H1 (cell line): ENCODE data around the gene GALNT1. TPM values are rescaled to one million over a fixed set of nuclear protein-coding genes. Genes with fewer than 3 reads are reported as not detected.

ENCODE experiments used
- CTCF ChIA-PET: fragments of 300-600 bp; sonication (Branson Sonifier 250); formaldehyde crosslinking; loops from one replicate; lab custom pipeline; 2021; ENCODE audit not compliant: partially characterized antibody; lab: Charles Lee
- POLR2A ChIA-PET: fragments of 300-600 bp; sonication (Branson Sonifier 250); formaldehyde crosslinking; loops from one replicate; lab custom pipeline; 2021; ENCODE audit warnings: inconsistent platforms; ENCODE audit not compliant: partially characterized antibody; lab: Charles Lee
- DNase-seq, 2 experiments: peaks; one replicate each; pipeline versions ENCODE4 v3.0.0 to v3.0.0-alpha.2; 2010 to 2022; ENCODE audit warnings: low spot score in 2 of 2, low read depth in 1 of 2, mixed read lengths in 1 of 2
- FAIRE-seq: peaks from 2 replicates; lab custom pipeline; 2011; peaks lifted over from hg19 to GRCh38; lab: Jason Lieb, UNC
- H2AFZ ChIP-seq: 2 replicates; pipeline ENCODE4 v1.8.1; 2012; ENCODE audit warnings: low read length, inconsistent platforms
- H2AK5ac ChIP-seq: 2 replicates; pipeline ENCODE4 v1.6.1; 2013; ENCODE audit warnings: low read depth, low read length
- H2BK120ac ChIP-seq: replicated peaks from 2 replicates; pipeline ENCODE3; 2013; ENCODE audit warnings: low read depth, low read length, inconsistent platforms
- H2BK12ac ChIP-seq: 2 replicates; pipeline ENCODE4 v1.6.1; 2013; ENCODE audit warnings: low read depth, low read length
- H2BK15ac ChIP-seq: 2 replicates; pipeline ENCODE4 v1.6.1; 2013; ENCODE audit warnings: low read length
- H2BK20ac ChIP-seq: 2 replicates; pipeline ENCODE4 v1.6.1; 2013; ENCODE audit warnings: low read length
- H2BK5ac ChIP-seq: 2 replicates; pipeline ENCODE4 v1.6.1; 2013; ENCODE audit warnings: low read depth, low read length
- H3K14ac ChIP-seq: 2 replicates; pipeline ENCODE4 v1.6.1; 2013; ENCODE audit warnings: inconsistent platforms; ENCODE audit not compliant: insufficient read length
- H3K18ac ChIP-seq: 2 replicates; pipeline ENCODE4 v1.6.1; 2013; ENCODE audit warnings: low read length; ENCODE audit errors: extremely low read depth
- H3K23ac ChIP-seq: 2 replicates; pipeline ENCODE4 v1.6.1; 2013; ENCODE audit warnings: inconsistent platforms; ENCODE audit not compliant: insufficient read length
- H3K23me2 ChIP-seq: 2 replicates; pipeline ENCODE4 v1.6.1; 2013; ENCODE audit warnings: low read depth, low read length
- H3K27ac ChIP-seq: 2 replicates; pipeline ENCODE4 v1.6.1; 2011; ENCODE audit warnings: low read depth, low read length, inconsistent platforms
- H3K27me3 ChIP-seq, 4 experiments: replicated peaks in 1 of 4; 1 replicate in 1 of 4; 2 replicates in 3 of 4; pipeline versions ENCODE4 v1.6.1 to v1.8.1; 2011 to 2013; ENCODE audit warnings: low read length in 3 of 4, mild to moderate bottlenecking in 3 of 4, inconsistent platforms in 2 of 4, mixed read lengths in 2 of 4, moderate library complexity in 1 of 4; ENCODE audit not compliant: control insufficient read depth in 3 of 4, insufficient read depth in 3 of 4; ENCODE audit errors: extremely low read depth in 1 of 4
- H3K36me3 ChIP-seq, 4 experiments: 2 replicates each; pipeline versions ENCODE4 v1.6.1 to v1.8.1; 2011 to 2013; ENCODE audit warnings: mild to moderate bottlenecking in 4 of 4, low read length in 3 of 4, moderate library complexity in 2 of 4, control low read depth in 1 of 4, inconsistent platforms in 1 of 4; ENCODE audit not compliant: insufficient read depth in 4 of 4, control insufficient read depth in 2 of 4
- H3K4ac ChIP-seq: replicated peaks from 2 replicates; pipeline ENCODE3; 2013; ENCODE audit warnings: low read length, low read depth, mixed read lengths, inconsistent platforms; ENCODE audit not compliant: insufficient read length
- H3K4me1 ChIP-seq, 4 experiments: replicated peaks in 1 of 4; 1 replicate in 1 of 4; 2 replicates in 3 of 4; pipeline versions ENCODE4 v1.6.1 to v1.8.1; 2011 to 2013; ENCODE audit warnings: low read length in 3 of 4, inconsistent platforms in 2 of 4, mixed read lengths in 1 of 4; ENCODE audit not compliant: insufficient read depth in 4 of 4, control insufficient read depth in 3 of 4
- H3K4me2 ChIP-seq, 2 experiments: 2 replicates each; pipeline versions ENCODE4 v1.6.1 to v1.8.1; 2011 to 2013; ENCODE audit warnings: low read depth in 2 of 2, low read length in 2 of 2, control low read depth in 1 of 2, inconsistent platforms in 1 of 2, mild to moderate bottlenecking in 1 of 2; ENCODE audit not compliant: insufficient read depth in 1 of 2
- H3K4me3 ChIP-seq, 4 experiments: fragments of 200-600, 300-600 bp in 1 of 4; sonication (generic), shearing (Covaris generic), sonication (Bioruptor Twin) in 1 of 4; 2 replicates each; pipeline versions ENCODE4 v1.5.1 to v1.8.1; 2011 to 2016; ENCODE audit warnings: low read length in 4 of 4, low read depth in 3 of 4, control low read depth in 2 of 4, inconsistent platforms in 2 of 4, mild to moderate bottlenecking in 2 of 4, mixed read lengths in 1 of 4, moderate library complexity in 1 of 4; ENCODE audit not compliant: insufficient read depth in 2 of 4; ENCODE audit errors: extremely low read depth in 1 of 4
- H3K56ac ChIP-seq: replicated peaks from 2 replicates; pipeline ENCODE3; 2013; ENCODE audit warnings: low read depth, mild to moderate bottlenecking, mixed read lengths, low read length, inconsistent platforms; ENCODE audit not compliant: insufficient read length
- H3K79me1 ChIP-seq: 2 replicates; pipeline ENCODE4 v1.6.1; 2013; ENCODE audit warnings: low read depth, low read length, control low read depth
- H3K79me2 ChIP-seq, 2 experiments: 2 replicates each; pipeline versions ENCODE4 v1.6.1 to v1.8.1; 2012 to 2013; ENCODE audit warnings: low read length in 2 of 2, mild to moderate bottlenecking in 2 of 2, inconsistent platforms in 1 of 2; ENCODE audit not compliant: insufficient read depth in 2 of 2, control insufficient read depth in 1 of 2
- H3K9ac ChIP-seq, 4 experiments: replicated peaks in 1 of 4; 1 replicate in 1 of 4; 2 replicates in 3 of 4; pipeline versions ENCODE4 v1.6.1 to v1.8.1; 2011 to 2013; ENCODE audit warnings: low read depth in 3 of 4, low read length in 3 of 4, control low read depth in 2 of 4, mild to moderate bottlenecking in 2 of 4, moderate library complexity in 2 of 4, inconsistent platforms in 1 of 4; ENCODE audit errors: extremely low read depth in 1 of 4
- H3K9me3 ChIP-seq, 2 experiments: 2 replicates each; pipeline versions ENCODE4 v1.6.1 to v1.8.1; 2012 to 2013; ENCODE audit warnings: mild to moderate bottlenecking in 2 of 2, moderate library complexity in 2 of 2, control low read depth in 1 of 2, inconsistent platforms in 1 of 2, low read depth in 1 of 2, low read length in 1 of 2, mixed read lengths in 1 of 2; ENCODE audit not compliant: insufficient read depth in 2 of 2
- H4K20me1 ChIP-seq, 2 experiments: replicated peaks in 1 of 2; 2 replicates each; pipeline versions ENCODE3 to v1.8.1; 2011 to 2013; ENCODE audit warnings: inconsistent platforms in 2 of 2, low read length in 2 of 2, mild to moderate bottlenecking in 1 of 2; ENCODE audit not compliant: insufficient read depth in 2 of 2, control insufficient read depth in 1 of 2
- H4K5ac ChIP-seq: 2 replicates; pipeline ENCODE4 v1.6.1; 2013; ENCODE audit warnings: low read length, low read depth, mixed read lengths, inconsistent platforms; ENCODE audit not compliant: insufficient read length
- H4K8ac ChIP-seq: 2 replicates; pipeline ENCODE4 v1.8.0; 2013; ENCODE audit warnings: mild to moderate bottlenecking, moderate library complexity, low read length, inconsistent platforms; ENCODE audit not compliant: insufficient read depth; ENCODE audit errors: extremely low read depth
- H4K91ac ChIP-seq: replicated peaks from 2 replicates; pipeline ENCODE3; 2013; ENCODE audit warnings: low read length, mixed read lengths, inconsistent platforms; ENCODE audit not compliant: insufficient read length
- BACH1 ChIP-seq: IDR thresholded peaks from 2 replicates; pipeline ENCODE4 v1.6.1; 2012; ENCODE audit warnings: low read length, improper control_type of control experiment
- CREB1 ChIP-seq: IDR thresholded peaks from 2 replicates; pipeline ENCODE4 v1.6.1; 2012; ENCODE audit warnings: inconsistent platforms
- EP300 ChIP-seq, 2 experiments: IDR thresholded peaks; 1 replicate in 1 of 2; 2 replicates in 1 of 2; pipeline ENCODE4 v1.6.1; 2011 to 2012; ENCODE audit warnings: low read depth in 2 of 2, low read length in 2 of 2, mild to moderate bottlenecking in 2 of 2, borderline replicate concordance in 1 of 2, inconsistent platforms in 1 of 2, moderate library complexity in 1 of 2
- JUN ChIP-seq: IDR thresholded peaks from 2 replicates; pipeline ENCODE4 v1.6.1; 2011; ENCODE audit warnings: low read depth, mild to moderate bottlenecking, improper control_type of control experiment, low read length
- KDM1A ChIP-seq: fragments of 200-600, 300-600 bp; sonication (generic); IDR thresholded peaks from 2 replicates; pipeline ENCODE4 v1.7.1; 2016; ENCODE audit warnings: mild to moderate bottlenecking, low read length, borderline replicate concordance
- KDM4A ChIP-seq: IDR thresholded peaks from one replicate; pipeline ENCODE4 v1.7.1; 2012; ENCODE audit warnings: low read depth, mild to moderate bottlenecking, moderate library complexity, low read length, inconsistent platforms; ENCODE audit not compliant: severe bottlenecking
- POU5F1 ChIP-seq: IDR thresholded peaks from 2 replicates; pipeline ENCODE4 v1.6.1; 2011; ENCODE audit warnings: low read depth, mild to moderate bottlenecking, low read length, moderate library complexity
- RAD21 ChIP-seq, 2 experiments: IDR thresholded peaks in 1 of 2; conservative IDR thresholded peaks in 1 of 2; 2 replicates each; pipeline ENCODE4 v1.6.1; 2011; ENCODE audit warnings: low read depth in 2 of 2, low read length in 2 of 2, improper control_type of control experiment in 1 of 2, inconsistent platforms in 1 of 2, mild to moderate bottlenecking in 1 of 2, moderate library complexity in 1 of 2
- RNF2 ChIP-seq: fragments of 200-900, 300-1000 bp; sonication (generic); IDR thresholded peaks from 2 replicates; pipeline ENCODE4 v1.7.1; 2016; ENCODE audit warnings: borderline replicate concordance, low read depth, mild to moderate bottlenecking, antibody characterized with exemption, low read length; ENCODE audit not compliant: poor library complexity, severe bottlenecking; ENCODE audit errors: missing control alignments
- SAP30 ChIP-seq: fragments of 300-600 bp; sonication (generic); IDR thresholded peaks from 2 replicates; pipeline ENCODE4 v1.7.1; 2012; ENCODE audit warnings: low read length, moderate library complexity, mild to moderate bottlenecking, inconsistent platforms; ENCODE audit not compliant: insufficient read depth, insufficient replicate concordance
- TBP ChIP-seq: IDR thresholded peaks from 2 replicates; pipeline ENCODE4 v1.6.1; 2011; ENCODE audit warnings: low read depth, low read length, improper control_type of control experiment
- ZNF274 ChIP-seq: IDR thresholded peaks from 2 replicates; pipeline ENCODE4 v1.7.0; 2012; ENCODE audit warnings: low read length, borderline replicate concordance; ENCODE audit errors: extremely low read depth
- WGBS, 2 experiments: shearing (Covaris generic) in 1 of 2; methylation state at CpG; one replicate each; pipeline versions ENCODE4 v1.1.6 to v1.1.7; 2013 to 2015; ENCODE audit warnings: low lambda C conversion rate in 2 of 2, mixed read lengths in 2 of 2, inconsistent platforms in 1 of 2, low coverage in 1 of 2, missing lambda C conversion rate in 1 of 2; ENCODE audit not compliant: insufficient replicate concordance in 2 of 2, insufficient coverage in 1 of 2, insufficient read length in 1 of 2; ENCODE audit errors: extremely low coverage in 1 of 2, missing lambda C conversion rate in 1 of 2; 5-methylcytosine and 5-hydroxymethylcytosine counted together
- polyA plus RNA-seq, 7 experiments: library from polyadenylated mRNA; depleted of rRNA in 3 of 7; stranded (reverse) in 5 of 7; unstranded in 2 of 7; fragments of >200 nt in 5 of 7; fragments of 200-250 nt in 2 of 7; gene quantifications; 1 replicate in 5 of 7; 2 replicates in 1 of 7; 4 replicates in 1 of 7; pipeline versions ENCODE4 v1.2.1 to v1.2.3, GENCODE V29; 2011 to 2013; ENCODE audit warnings: missing spikeins in 2 of 7, mixed read lengths in 2 of 7
- total RNA-seq: library from RNA; stranded (reverse); fragmentation: NEBNext Ultra II Directional; extraction: Animal tissue kit (Norgen Biotek cat#: 25700); gene quantifications from 2 replicates; pipeline ENCODE4 v1.2.1, GENCODE V29; 2021

GALNT1 gene
- total and polyA plus RNA-seq, 2 of the 8 experiments (the other 6 are each of a cell fraction or from before 2014, with no cell fraction given), result 22.4 to 101 TPM

GRCh38 chr18:35713545-35713944 is 132.0 kb downstream of the GALNT1 start:
- H3K79me2 ChIP-seq, result no peaks in the 10 kb centered on the region
- no peak overlapping the region for H3K9ac ChIP-seq
- no peak overlapping the region for H2AK5ac ChIP-seq
- no peaks in the 10 kb centered on the region for H3K9me3 ChIP-seq
- H3K14ac ChIP-seq, result no peak overlapping the region
- no peak overlapping the region for H2BK15ac ChIP-seq
- DNase-seq, result no peak
- H4K91ac ChIP-seq, result no peak overlapping the region
- H2BK120ac ChIP-seq, result no peak overlapping the region
- no peak overlapping the region for H3K4me3 ChIP-seq
- no peak overlapping the region for H3K4ac ChIP-seq
- no peak overlapping the region for H3K27ac ChIP-seq
- no peak overlapping the region for H3K23ac ChIP-seq
- FAIRE-seq, result no peak
- no peak overlapping the region for H2AFZ ChIP-seq
- no peak overlapping the region for H2BK12ac ChIP-seq
- no peaks in the 10 kb centered on the region for H3K79me1 ChIP-seq
- H2BK5ac ChIP-seq, result no peak overlapping the region
- H3K56ac ChIP-seq, result no peak overlapping the region
- H3K4me2 ChIP-seq, result no peak overlapping the region
- 78% methylated on average over 2 of the region's 2 CpGs; no CpG with 5 or more reads in 1 of the 2 experiments for WGBS, 2 experiments
- peaks cover 0 to 12% (median 0%) of the 10 kb centered on the region in 4 experiments; a peak in 1 of 8 replicates for H3K36me3 ChIP-seq
- no peaks in the 10 kb centered on the region for H4K20me1 ChIP-seq
- ChIA-PET POLR2A (interaction anchor here (1.1 kb wide), 1 partner anchor 8 kb away, joined by 3 read pairs; no protein-coding TSS in a partner anchor), CTCF (interaction anchor here (0.6 to 1.6 kb wide), 5 partner anchors 13 to 309 kb away, joined by 3 read pairs; no protein-coding TSS in a partner anchor)
- H4K8ac ChIP-seq, result no peak overlapping the region
- no peaks in the 10 kb centered on the region for H3K23me2 ChIP-seq
- H3K18ac ChIP-seq, result no peak overlapping the region
- no peaks in the 10 kb centered on the region for H3K27me3 ChIP-seq
- H4K5ac ChIP-seq, result no peak overlapping the region
- no peak overlapping the region for H2BK20ac ChIP-seq
- no peaks in the 10 kb centered on the region for H3K4me1 ChIP-seq
- no peak for TF ChIP-seq KDM4A
- no peak for TF ChIP-seq TBP
- TF ChIP-seq RNF2, result no peak
- TF ChIP-seq CREB1, result no peak
- TF ChIP-seq POU5F1, result no peak
- no peak for TF ChIP-seq KDM1A
- TF ChIP-seq ZNF274, result no peak
- no peak for TF ChIP-seq SAP30
- no peak for TF ChIP-seq EP300 (IDR thresholded peaks at IDR 0.05; ENCODE audit: borderline replicate concordance in 1 of 2, low read depth in 2 of 2, low read length in 2 of 2)
- TF ChIP-seq JUN, result no peak
- no peak for TF ChIP-seq BACH1
- TF ChIP-seq RAD21 (IDR thresholded peaks at IDR 0.05 in 1 of 2, conservative IDR thresholded peaks at IDR 0.05 in 1 of 2; ENCODE audit: low read depth in 2 of 2, low read length in 2 of 2), result no peak
